ENCODE measurements around the gene NCOR1.
"Not testable (repeated sequence)": the region's sequence is repeated elsewhere in the genome, so short reads cannot be mapped to it uniquely, and the experiment has no call there.

Gene NCOR1

DNA sequence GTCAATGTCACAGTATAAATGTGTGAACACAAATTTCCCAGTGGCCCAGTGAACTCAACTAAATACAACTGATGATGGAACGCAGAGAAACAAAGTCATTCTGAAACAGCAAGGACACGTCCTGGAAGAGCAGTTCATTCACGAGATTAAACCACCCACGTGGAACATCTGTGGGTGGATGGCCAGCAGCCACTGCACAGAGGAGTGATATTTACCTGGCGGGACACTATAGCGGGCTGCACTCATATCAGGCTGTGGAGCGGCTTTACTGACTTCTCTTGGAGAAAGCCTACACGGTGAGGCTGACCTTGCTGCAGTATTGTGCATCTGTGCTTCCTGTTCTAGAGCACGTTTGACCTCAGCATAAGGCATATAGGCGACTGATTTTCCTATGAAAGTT, 128.4 kb downstream of the NCOR1 start:
- DNase-seq (ENCODE audit: low read depth) = no peak

- DNase-seq (ENCODE audit: low read depth) = no peak
Measured at GRCh38 chr17:16085066-16085699, 130.2 kb downstream of the NCOR1 start.

DNA sequence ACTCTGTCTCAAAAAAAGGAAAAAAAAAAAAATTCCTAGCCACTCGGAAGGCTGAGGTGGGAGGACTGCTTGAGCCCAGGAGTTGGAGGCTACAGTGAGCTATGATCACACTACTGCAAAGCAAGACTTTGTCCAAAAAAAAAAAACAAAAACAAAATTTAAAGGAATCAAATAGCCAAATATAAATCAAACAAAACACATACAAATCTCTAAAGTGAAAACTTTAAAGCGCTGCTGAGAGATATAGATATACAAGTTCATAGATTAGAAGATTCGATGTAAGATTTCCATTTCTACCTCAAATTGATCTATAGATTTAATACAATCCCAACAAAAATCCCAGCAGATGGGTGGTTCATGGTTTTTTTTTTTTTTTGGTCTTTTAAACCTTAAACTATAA, 132.1 kb downstream of the NCOR1 start:
- no peak for DNase-seq (ENCODE audit: low read depth)

- no peak for DNase-seq (ENCODE audit: low read depth)
Measured at GRCh38 chr17:16081507-16082087, 133.7 kb downstream of the NCOR1 start.

- no peak for DNase-seq (ENCODE audit: low read depth)
Measured at GRCh38 chr17:16080366-16080765, 135.0 kb downstream of the NCOR1 start.

DNA sequence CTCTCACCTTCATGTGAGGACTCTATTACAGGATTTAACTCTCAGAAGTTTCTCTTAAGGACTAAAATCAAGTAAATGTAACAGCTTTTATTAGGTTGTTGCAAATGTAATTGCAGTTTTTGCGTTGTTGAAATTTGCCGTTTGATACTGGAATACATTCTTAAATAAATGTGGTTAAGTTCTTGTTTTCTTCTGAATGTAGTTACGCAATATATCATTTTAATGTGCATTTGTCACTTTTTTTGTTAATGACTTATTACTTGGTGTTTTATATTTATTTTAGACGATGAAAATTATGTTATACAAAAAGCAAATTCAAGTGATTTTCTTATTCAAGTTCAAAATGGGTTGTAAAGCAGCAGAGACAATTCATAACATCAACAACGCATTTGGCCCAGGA, 139.4 kb downstream of the NCOR1 start:
- no peak for DNase-seq (ENCODE audit: low read depth)

- no peak for DNase-seq (ENCODE audit: low read depth)
Measured at GRCh38 chr17:16074423-16074822, 140.9 kb downstream of the NCOR1 start.

DNA sequence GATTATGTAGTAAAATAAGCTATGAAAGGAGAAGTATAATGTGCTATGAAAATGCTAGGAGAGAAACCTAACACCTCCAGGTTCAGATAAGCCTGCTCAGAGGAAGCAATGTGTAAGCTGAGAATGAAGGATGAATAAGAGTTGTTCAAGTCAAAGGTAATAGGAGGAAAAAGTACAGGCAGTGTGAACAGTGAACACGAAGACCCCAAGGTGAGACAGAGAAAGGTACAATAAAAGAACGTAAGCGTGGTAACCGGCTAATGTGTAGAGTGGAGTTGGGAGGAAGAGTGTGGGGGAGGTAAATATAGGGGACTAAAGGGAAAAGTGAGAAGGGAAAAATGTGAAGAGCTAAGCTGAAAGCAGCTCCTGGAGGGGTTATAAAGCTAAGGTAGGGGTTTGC, 141.5 kb downstream of the NCOR1 start:
- DNase-seq (ENCODE audit: low read depth) = no peak

- no peak for DNase-seq (ENCODE audit: low read depth)
Measured at GRCh38 chr17:16072031-16072430, 143.3 kb downstream of the NCOR1 start.

DNA sequence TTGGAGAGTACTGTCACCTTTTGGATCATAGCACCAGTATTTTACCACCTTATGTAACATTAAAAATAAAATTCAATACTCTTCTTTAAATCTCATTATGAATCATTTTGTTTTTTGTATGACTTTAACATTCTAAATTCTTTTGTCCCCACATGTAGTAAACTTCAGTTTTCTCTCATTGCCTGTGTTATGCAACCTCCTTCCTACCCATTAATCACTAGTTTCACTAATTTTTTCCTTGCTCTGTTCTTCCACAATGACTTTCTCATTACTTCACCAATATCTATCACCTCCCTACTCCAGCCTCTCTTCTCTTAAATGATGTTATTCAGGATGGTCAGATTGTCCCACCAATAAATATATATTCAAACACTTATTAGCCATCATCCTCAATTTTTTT, 147.0 kb downstream of the NCOR1 start:
- DNase-seq (ENCODE audit: low read depth) = no peak

DNA sequence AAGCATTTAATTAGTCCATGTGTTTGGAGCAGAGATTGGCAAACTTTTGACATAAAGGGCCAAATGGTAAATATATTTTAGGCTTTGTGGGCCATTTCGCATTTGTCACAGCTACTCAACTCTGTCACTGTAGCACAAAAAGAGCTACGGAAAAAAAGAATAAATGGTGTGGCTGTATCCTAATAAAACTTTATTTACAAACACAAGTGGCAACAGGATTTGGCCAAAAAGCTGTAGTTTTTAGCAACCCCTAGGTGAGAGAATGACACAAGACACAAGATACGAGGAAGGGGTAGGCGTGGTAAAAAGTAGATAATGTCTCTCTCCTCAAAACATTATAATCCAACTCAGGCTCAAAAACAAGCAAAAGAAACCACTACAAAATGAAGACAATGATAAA, 149.2 kb downstream of the NCOR1 start:
- DNase-seq (ENCODE audit: low read depth) = no peak

GRCh38 chr17:16061631-16062030, 153.7 kb downstream of the NCOR1 start:
- DNase-seq (ENCODE audit: low read depth) = no peak

DNA sequence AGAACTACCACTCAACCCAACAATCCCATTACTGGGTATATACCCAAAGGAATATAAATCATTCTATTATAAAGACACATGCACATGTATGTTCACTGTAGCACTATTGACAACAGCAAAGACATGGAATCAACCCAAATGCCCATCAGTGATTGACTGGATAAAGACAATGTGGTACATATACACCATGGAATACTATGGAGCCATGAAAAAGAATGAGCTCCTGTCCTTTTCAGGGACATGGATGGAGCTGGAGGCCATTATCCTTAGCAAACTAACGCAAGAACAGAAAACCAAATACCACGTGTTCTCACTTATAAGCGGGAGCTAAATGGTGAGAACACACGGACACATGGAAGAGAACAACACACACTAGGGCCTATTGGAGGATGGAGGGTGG, 160.2 kb downstream of the NCOR1 start:
- DNase-seq (ENCODE audit: low read depth) = not testable (repeated sequence)

DNA sequence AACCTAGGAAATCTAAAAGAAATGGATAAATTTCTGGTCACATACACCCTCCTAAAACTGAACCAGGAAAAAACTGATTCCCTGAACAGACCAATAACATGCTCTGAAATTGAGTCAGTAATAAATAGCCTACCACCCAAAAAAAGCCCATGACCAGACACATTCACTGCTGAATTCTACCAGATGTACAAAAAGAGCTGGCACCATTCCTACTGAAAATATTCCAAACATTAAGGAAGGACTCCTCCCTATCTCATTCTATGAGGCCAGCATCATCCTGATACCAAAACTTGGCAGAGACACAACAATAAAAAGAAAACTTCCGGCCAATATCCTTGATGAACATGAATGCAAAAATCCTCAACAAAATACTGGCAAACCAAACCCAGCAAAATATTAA, 162.8 kb downstream of the NCOR1 start:
- DNase-seq (ENCODE audit: low read depth) = no peak

- no peak for DNase-seq (ENCODE audit: low read depth)
Measured at GRCh38 chr17:16050844-16051243, 164.5 kb downstream of the NCOR1 start.

- DNase-seq (ENCODE audit: low read depth) = no peak
Measured at GRCh38 chr17:16048811-16049449, 166.4 kb downstream of the NCOR1 start.

GRCh38 chr17:16046966-16047365, 168.4 kb downstream of the NCOR1 start:
- no peak for DNase-seq (ENCODE audit: low read depth)

GRCh38 chr17:16044487-16044886, 170.8 kb downstream of the NCOR1 start:
- DNase-seq (ENCODE audit: low read depth) = no peak

DNA sequence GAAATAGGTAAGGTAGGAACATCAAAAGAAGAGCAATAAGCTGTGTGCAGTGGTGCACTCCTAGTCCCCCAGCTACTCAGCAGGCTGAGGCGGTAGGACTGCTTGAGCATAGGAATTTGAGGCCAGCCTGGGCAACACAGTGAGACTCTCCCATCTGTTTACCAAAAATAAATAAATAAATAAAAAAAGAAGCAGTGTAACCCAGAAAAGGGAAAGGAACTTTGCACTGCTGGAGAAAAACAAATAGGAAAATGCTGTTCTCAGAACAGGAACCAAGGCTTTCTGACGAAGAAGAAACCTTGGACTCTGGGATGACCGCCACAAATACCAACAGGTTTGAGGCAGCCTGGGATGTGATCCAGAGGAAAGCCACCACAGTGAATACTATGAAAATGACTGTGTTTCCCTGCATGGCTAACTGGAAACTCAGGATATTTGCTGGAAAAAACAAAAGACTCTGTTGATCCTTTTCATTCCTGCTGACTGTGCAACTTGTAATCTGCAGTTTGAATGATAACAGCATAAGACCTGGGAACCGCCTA, 174.6 kb downstream of the NCOR1 start:
- DNase-seq (ENCODE audit: low read depth) = no peak

DNA sequence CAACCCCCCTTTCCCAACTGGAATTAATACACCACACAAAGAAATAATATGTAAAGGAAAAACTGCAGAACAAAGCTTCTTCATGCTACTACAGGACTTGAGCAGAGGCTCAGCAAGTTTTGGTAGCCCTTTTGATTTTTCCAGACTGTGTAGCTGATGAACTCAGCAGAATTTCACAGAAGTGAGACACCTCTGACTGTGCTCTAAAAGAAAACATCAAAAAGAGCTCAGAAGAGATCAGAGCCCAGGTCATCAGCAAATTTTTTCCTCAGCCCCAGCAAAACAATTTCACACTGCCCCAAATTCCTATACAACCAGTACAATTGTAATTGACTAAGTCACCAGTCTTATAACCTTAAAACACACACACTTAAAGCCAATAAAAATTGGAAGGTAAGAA, 177.7 kb downstream of the NCOR1 start:
- no peak for DNase-seq (ENCODE audit: low read depth)

GRCh38 chr17:16036261-16036660, 179.1 kb downstream of the NCOR1 start:
- no peak for DNase-seq (ENCODE audit: low read depth)

DNA sequence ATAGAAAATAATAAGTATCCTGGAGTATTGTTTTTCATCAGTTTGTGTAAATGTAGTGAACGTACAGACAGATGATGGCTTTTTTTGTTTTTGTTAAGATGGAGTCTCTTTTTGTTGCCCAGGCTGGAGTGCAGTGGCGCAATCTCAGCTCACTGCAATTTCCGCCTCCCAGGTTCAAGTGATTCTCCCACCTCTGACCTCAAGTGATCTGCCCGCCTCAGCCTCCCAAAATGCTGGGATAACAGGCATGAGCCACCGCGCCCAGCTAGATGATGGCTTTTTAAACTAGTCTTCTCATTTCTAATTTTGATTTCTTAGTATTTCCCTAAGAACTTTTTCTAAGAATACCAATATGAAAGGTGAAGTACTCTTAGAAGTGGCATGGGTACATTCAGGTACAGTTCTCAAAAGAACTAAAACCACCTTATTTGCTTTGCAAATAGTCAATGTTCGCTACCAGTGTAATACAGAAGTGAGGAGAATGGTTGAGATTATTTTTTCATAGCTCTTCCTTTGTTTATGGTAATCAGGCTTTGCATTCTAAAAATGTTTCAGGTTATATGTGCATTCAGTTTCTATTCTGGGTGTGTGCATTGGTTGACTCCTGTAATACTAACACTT, 181.5 kb downstream of the NCOR1 start:
- no peak for DNase-seq (ENCODE audit: low read depth)

All from T-helper 22 cell (primary cell).